Endothelial cell of umbilical vein (primary cell): ENCODE results near the gene LTB4R. TPM values are rescaled to one million over a fixed set of nuclear protein-coding genes. Genes with fewer than 3 reads are reported as not detected.

Experiments
- BruUV-seq: library from RNA; stranded (reverse); fragments of 400-500 nt; replicated peaks from 2 replicates; lab custom pipeline; 2021; lab: Mats Ljungman, UMichigan
- CTCF ChIA-PET: fragments of 300-600, 350-600 bp; sonication (Branson Sonifier 250); formaldehyde crosslinking; loops from one replicate; lab custom pipeline; 2021; ENCODE audit warnings: antibody characterized with exemption, inconsistent platforms; lab: Charles Lee
- POLR2A ChIA-PET: fragments of 300-600, 350-600 bp; sonication (Branson Sonifier 250); formaldehyde crosslinking; loops from one replicate; lab custom pipeline; 2021; ENCODE audit warnings: antibody characterized with exemption, inconsistent platforms; lab: Charles Lee
- DNase-seq: peaks from one replicate; pipeline ENCODE4 v3.0.0-alpha.2; 2011; ENCODE audit warnings: low read depth, low spot score
- FAIRE-seq: peaks from 2 replicates; lab custom pipeline; 2011; peaks lifted over from hg19 to GRCh38; lab: Jason Lieb, UNC
- H2AFZ ChIP-seq: 2 replicates; pipeline ENCODE4 v1.6.0; 2012; ENCODE audit warnings: low read depth, low read length, control low read depth, inconsistent platforms
- H3K27ac ChIP-seq: 2 replicates; pipeline ENCODE4 v1.5.1; 2011; ENCODE audit warnings: low read depth, mild to moderate bottlenecking, control low read depth, low read length, moderate library complexity; ENCODE audit not compliant: insufficient read depth
- H3K27me3 ChIP-seq, 2 experiments: 2 replicates each; pipeline versions ENCODE4 v1.6.0 to v1.6.1; 2011; ENCODE audit warnings: low read length in 2 of 2, mixed read lengths in 1 of 2; ENCODE audit not compliant: control insufficient read depth in 2 of 2, insufficient read depth in 2 of 2
- H3K36me3 ChIP-seq, 2 experiments: 2 replicates in 1 of 2; 3 replicates in 1 of 2; pipeline ENCODE4 v1.5.1; 2011; ENCODE audit warnings: low read length in 2 of 2, mild to moderate bottlenecking in 1 of 2, moderate library complexity in 1 of 2; ENCODE audit not compliant: control insufficient read depth in 2 of 2, insufficient read depth in 2 of 2; ENCODE audit errors: extremely low read depth in 1 of 2
- H3K4me1 ChIP-seq: 3 replicates; pipeline ENCODE4 v1.5.1; 2011; ENCODE audit warnings: mild to moderate bottlenecking, low read length; ENCODE audit not compliant: control insufficient read depth, insufficient read depth; ENCODE audit errors: extremely low read depth
- H3K4me2 ChIP-seq: 2 replicates; pipeline ENCODE4 v1.6.1; 2011; ENCODE audit warnings: low read length, control low read depth, mixed read lengths; ENCODE audit not compliant: insufficient read depth
- H3K4me3 ChIP-seq, 3 experiments: fragments of 200-600 bp in 1 of 3; sonication (generic), shearing (Covaris generic) in 1 of 3; replicated peaks in 1 of 3; 2 replicates each; pipeline ENCODE4 v1.5.1; 2011 to 2016; ENCODE audit warnings: control low read depth in 3 of 3, low read length in 3 of 3, mild to moderate bottlenecking in 2 of 3, inconsistent platforms in 1 of 3, low read depth in 1 of 3, moderate library complexity in 1 of 3; ENCODE audit not compliant: insufficient read depth in 1 of 3
- H3K79me2 ChIP-seq: 2 replicates; pipeline ENCODE4 v1.6.0; 2012; ENCODE audit warnings: low read length, inconsistent platforms; ENCODE audit not compliant: control insufficient read depth, insufficient read depth
- H3K9ac ChIP-seq: replicated peaks from 2 replicates; pipeline ENCODE3; 2011; ENCODE audit warnings: low read length, control low read depth; ENCODE audit not compliant: insufficient read depth; ENCODE audit errors: extremely low read depth
- H3K9me1 ChIP-seq: replicated peaks from 3 replicates; pipeline ENCODE4 v1.6.0; 2011; ENCODE audit warnings: mild to moderate bottlenecking, low read length; ENCODE audit not compliant: control insufficient read depth, insufficient read depth; ENCODE audit errors: extremely low read depth
- H3K9me3 ChIP-seq: replicated peaks from 2 replicates; pipeline ENCODE4 v1.5.1; 2012; ENCODE audit warnings: low read length, inconsistent platforms; ENCODE audit not compliant: control insufficient read depth, insufficient read depth
- H4K20me1 ChIP-seq: replicated peaks from 2 replicates; pipeline ENCODE3; 2011; ENCODE audit warnings: mild to moderate bottlenecking, low read length; ENCODE audit not compliant: control insufficient read depth, insufficient read depth; ENCODE audit errors: extremely low read depth
- FOS ChIP-seq: IDR thresholded peaks from 2 replicates; pipeline ENCODE4 v1.6.1; 2011; ENCODE audit warnings: mild to moderate bottlenecking, low read length, moderate library complexity, borderline replicate concordance; ENCODE audit not compliant: insufficient read depth
- GATA2 ChIP-seq: IDR thresholded peaks from 2 replicates; pipeline ENCODE4 v1.7.0; 2011; ENCODE audit warnings: low read depth, mild to moderate bottlenecking, moderate library complexity, mixed read lengths, low read length; ENCODE audit not compliant: insufficient read length, insufficient read depth
- JUN ChIP-seq: IDR thresholded peaks from 2 replicates; pipeline ENCODE4 v1.6.1; 2011; ENCODE audit warnings: borderline replicate concordance, low read depth; ENCODE audit not compliant: insufficient read length, insufficient read depth
- dilution Hi-C: fragments of 300-500 bp; cut with MboI; formaldehyde crosslinking; loops from one replicate; pipeline ENCODE4 v1.15.0; 2019; ENCODE audit warnings: low sequenced_read_pairs; ENCODE audit not compliant: extremely low pct_ligation_motif_present
- intact Hi-C: fragments of 100-400 bp; cut with micrococcal nuclease; formaldehyde crosslinking; loops from one replicate; pipeline ENCODE4 v1.10.0; 2022
- polyA plus RNA-seq, 4 experiments: library from polyadenylated mRNA; depleted of rRNA in 3 of 4; stranded (reverse) in 3 of 4; unstranded in 1 of 4; fragments of >200 nt; gene quantifications; 2 replicates each; pipeline versions ENCODE4 v1.2.1 to v1.2.3, GENCODE V29; 2011 to 2012; ENCODE audit warnings: missing spikeins in 1 of 4
- total RNA-seq: library from RNA; stranded (reverse); gene quantifications from 2 replicates; pipeline ENCODE4 v1.2.3, GENCODE V29; 2021
- TF ChIP-seq, protein P1 (sequence below), 2 donors: IDR thresholded peaks; 1 replicate in 1 of 2; 2 replicates in 1 of 2; pipeline ENCODE4 v1.5.1; 2011; ENCODE audit warnings: low read length in 2 of 2, mild to moderate bottlenecking in 2 of 2, moderate library complexity in 2 of 2, control low read depth in 1 of 2, inconsistent platforms in 1 of 2, low read depth in 1 of 2; ENCODE audit not compliant: insufficient read depth in 1 of 2; ENCODE audit errors: extremely low read depth in 1 of 2

The LTB4R gene
- total and polyA plus RNA-seq, 2 donors (not counting 3 experiments of a cell fraction or from before 2014, with no cell fraction given) = 9.1 to 10.5 TPM

DNA sequence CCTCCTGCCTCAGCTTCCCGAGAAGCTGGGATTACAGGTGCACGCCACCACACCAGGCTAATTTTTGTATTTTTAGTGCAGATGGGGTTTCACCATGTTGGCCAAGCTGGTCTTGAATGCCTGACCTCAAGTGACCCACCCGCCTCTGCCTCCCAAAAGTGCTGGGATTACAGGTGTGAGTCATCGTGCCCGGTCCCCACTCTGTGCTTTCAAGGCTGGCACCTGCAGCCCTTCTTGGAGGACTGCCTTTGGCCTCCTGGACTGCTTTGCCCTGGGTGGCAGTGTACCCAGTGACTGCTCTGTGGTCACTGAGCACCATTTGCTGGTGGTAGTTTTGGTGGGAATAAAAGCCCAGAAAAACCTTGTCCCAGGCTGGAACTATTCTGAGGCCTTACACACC, 24.3 kb upstream of the LTB4R start:
- Histone ChIP-seq H3K4me1 (no peaks in the 10 kb centered on the region), H3K27me3 (no peaks in the 10 kb centered on the region), H3K27ac (no peak overlapping the region), H4K20me1 (no peaks in the 10 kb centered on the region), H3K4me2 (no peak overlapping the region), H3K79me2 (no peaks in the 10 kb centered on the region), H2AFZ (no peak overlapping the region), H3K36me3 (peaks cover 0 to 8% of the 10 kb centered on the region in 2 experiments), H3K4me3 (no peak overlapping the region), H3K9ac (no peak overlapping the region), H3K9me1 (no peaks in the 10 kb centered on the region), H3K9me3 (no peaks in the 10 kb centered on the region)
- intact Hi-C loops (no loop called here), dilution Hi-C loops (no loop called here)
- ChIA-PET POLR2A (no interaction called here), CTCF (interaction anchor here (1.4 kb wide), 1 partner anchor 21 kb away, joined by 4 read pairs; the partner anchor contains the start of gene CIDEB)
- FAIRE-seq = no peak
- no TSS peak for BruUV-seq
- TF ChIP-seq FOS (no peak), JUN (no peak)
- DNase-seq = no peak

DNA sequence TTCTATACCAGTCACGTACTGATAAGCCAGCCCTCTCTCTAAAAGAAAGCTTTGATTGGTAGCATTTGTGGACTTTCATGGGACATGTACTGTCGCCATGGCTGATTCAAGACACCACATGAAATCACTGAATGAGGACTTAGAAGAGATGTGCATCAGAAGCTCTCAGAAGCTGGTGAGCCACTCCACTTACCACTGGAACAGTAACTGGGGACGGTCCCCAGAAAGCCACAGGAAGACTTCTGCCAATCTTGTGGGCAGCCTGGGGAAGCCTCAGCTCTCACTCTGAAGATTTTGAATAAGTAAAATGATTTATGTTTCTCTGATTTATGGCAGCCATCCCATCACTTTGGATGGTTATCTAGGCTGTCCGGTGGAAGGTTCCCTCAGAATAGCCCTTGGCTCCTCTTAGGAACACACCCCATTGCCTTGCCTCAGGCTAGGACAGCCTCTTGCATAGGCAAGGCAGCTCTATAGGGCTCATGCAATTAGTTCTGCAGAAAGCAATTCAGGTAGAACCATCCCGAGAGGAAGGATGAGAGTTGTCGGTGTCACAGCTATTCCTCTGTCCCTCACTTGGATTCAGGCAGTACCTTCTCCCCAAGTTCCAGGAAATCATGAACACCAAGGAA, 21.5 kb upstream of the LTB4R start:
- dilution Hi-C loops (no loop called here), intact Hi-C loops (no loop called here)
- FAIRE-seq (no peak), DNase-seq (no peak)
- H3K9me1 ChIP-seq = no peaks in the 10 kb centered on the region
- H3K9ac ChIP-seq = no peak overlapping the region
- TF ChIP-seq, protein P1, sequence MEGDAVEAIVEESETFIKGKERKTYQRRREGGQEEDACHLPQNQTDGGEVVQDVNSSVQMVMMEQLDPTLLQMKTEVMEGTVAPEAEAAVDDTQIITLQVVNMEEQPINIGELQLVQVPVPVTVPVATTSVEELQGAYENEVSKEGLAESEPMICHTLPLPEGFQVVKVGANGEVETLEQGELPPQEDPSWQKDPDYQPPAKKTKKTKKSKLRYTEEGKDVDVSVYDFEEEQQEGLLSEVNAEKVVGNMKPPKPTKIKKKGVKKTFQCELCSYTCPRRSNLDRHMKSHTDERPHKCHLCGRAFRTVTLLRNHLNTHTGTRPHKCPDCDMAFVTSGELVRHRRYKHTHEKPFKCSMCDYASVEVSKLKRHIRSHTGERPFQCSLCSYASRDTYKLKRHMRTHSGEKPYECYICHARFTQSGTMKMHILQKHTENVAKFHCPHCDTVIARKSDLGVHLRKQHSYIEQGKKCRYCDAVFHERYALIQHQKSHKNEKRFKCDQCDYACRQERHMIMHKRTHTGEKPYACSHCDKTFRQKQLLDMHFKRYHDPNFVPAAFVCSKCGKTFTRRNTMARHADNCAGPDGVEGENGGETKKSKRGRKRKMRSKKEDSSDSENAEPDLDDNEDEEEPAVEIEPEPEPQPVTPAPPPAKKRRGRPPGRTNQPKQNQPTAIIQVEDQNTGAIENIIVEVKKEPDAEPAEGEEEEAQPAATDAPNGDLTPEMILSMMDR (IDR thresholded peaks at IDR 0.05; ENCODE audit: extremely low read depth in 1 of 2, insufficient read depth in 1 of 2, low read depth in 1 of 2, low read length in 2 of 2) = no peak
- TF ChIP-seq JUN (no peak), GATA2 (no peak)
- no peaks in the 10 kb centered on the region for H3K9me3 ChIP-seq
- peaks cover 0 to 14% of the 10 kb centered on the region in 2 experiments for H3K36me3 ChIP-seq
- no peak overlapping the region for H2AFZ ChIP-seq
- no peak overlapping the region for H3K27ac ChIP-seq
- no peaks in the 10 kb centered on the region for H3K79me2 ChIP-seq
- no peaks in the 10 kb centered on the region for H3K4me1 ChIP-seq
- H3K4me2 ChIP-seq = no peak overlapping the region
- H4K20me1 ChIP-seq = no peaks in the 10 kb centered on the region
- no peaks in the 10 kb centered on the region for H3K27me3 ChIP-seq
- BruUV-seq = no TSS peak
- CTCF ChIA-PET = interaction anchor here (0.8 to 3.5 kb wide), 3 partner anchors 18 to 74 kb away, joined by 3 to 16 read pairs (median 5); partner anchors contain the start of genes CIDEB and MDP1
- H3K4me3 ChIP-seq = no peak overlapping the region
- POLR2A ChIA-PET = no interaction called here
